ENCODE measurements around the gene DISP2.

DISP2 gene

GRCh38 chr15:40367686-40368611 is 9.9 kb downstream of the DISP2 start:
- Histone ChIP-seq H3K9me2 (replicated peaks; ENCODE audit: low read depth, low read length) (no peaks in the 10 kb centered on the region), H4K20me1 (ENCODE audit: insufficient read depth, low read length, poor library complexity, severe bottlenecking) (no peaks in the 10 kb centered on the region), H3K4me1 (ENCODE audit: insufficient read depth, low read length, poor library complexity, severe bottlenecking) (peaks cover 13% of the 10 kb centered on the region), H3K36me3 (ENCODE audit: insufficient read depth, low read length) (no peaks in the 10 kb centered on the region), H3K4me2 (ENCODE audit: low read depth, low read length, poor library complexity, severe bottlenecking) (peak overlapping the region; percentile 80), H3K4me3 (ENCODE audit: low read length, poor library complexity, severe bottlenecking) (peak overlapping the region; percentile 68), H3F3A (ENCODE audit: low read depth) (no peaks in the 10 kb centered on the region), H2AFZ (ENCODE audit: low read length) (peak overlapping the region; percentile 90), H3K9ac (ENCODE audit: low read depth, low read length, poor library complexity, severe bottlenecking) (peak overlapping the region; percentile 60), H3K79me2 (ENCODE audit: insufficient read depth, low read length) (no peaks in the 10 kb centered on the region), H3K27me3 (ENCODE audit: insufficient read depth, low read length, poor library complexity, severe bottlenecking) (no peaks in the 10 kb centered on the region), H3K9me3 (ENCODE audit: insufficient read depth, low read depth, low read length) (no peaks in the 10 kb centered on the region)
- TF ChIP-seq CTCF (conservative IDR thresholded peaks at IDR 0.05; ENCODE audit: low read length) (peak; percentile 83), EZH2phosphoT487 (IDR thresholded peaks at IDR 0.05; ENCODE audit: borderline replicate concordance) (no peak)

- Histone ChIP-seq H3F3A (ENCODE audit: low read depth) (no peaks in the 10 kb centered on the region), H3K27me3 (ENCODE audit: insufficient read depth, low read length, poor library complexity, severe bottlenecking) (no peaks in the 10 kb centered on the region), H3K9ac (ENCODE audit: low read depth, low read length, poor library complexity, severe bottlenecking) (peak overlapping the region; percentile 60), H3K9me2 (replicated peaks; ENCODE audit: low read depth, low read length) (no peaks in the 10 kb centered on the region), H3K4me3 (ENCODE audit: low read length, poor library complexity, severe bottlenecking) (peak overlapping the region; percentile 48), H3K9me3 (ENCODE audit: insufficient read depth, low read depth, low read length) (no peaks in the 10 kb centered on the region), H3K4me1 (ENCODE audit: insufficient read depth, low read length, poor library complexity, severe bottlenecking) (peaks cover 13% of the 10 kb centered on the region), H4K20me1 (ENCODE audit: insufficient read depth, low read length, poor library complexity, severe bottlenecking) (no peaks in the 10 kb centered on the region), H3K36me3 (ENCODE audit: insufficient read depth, low read length) (no peaks in the 10 kb centered on the region), H2AFZ (ENCODE audit: low read length) (peak overlapping the region; percentile 81), H3K4me2 (ENCODE audit: low read depth, low read length, poor library complexity, severe bottlenecking) (peak overlapping the region; percentile 64), H3K79me2 (ENCODE audit: insufficient read depth, low read length) (no peaks in the 10 kb centered on the region)
- TF ChIP-seq EZH2phosphoT487 (IDR thresholded peaks at IDR 0.05; ENCODE audit: borderline replicate concordance) (no peak), CTCF (conservative IDR thresholded peaks at IDR 0.05; ENCODE audit: low read length) (no peak)
These were observed 10.9 kb downstream of the DISP2 start for GRCh38 chr15:40368719-40369473.

GRCh38 chr15:40369474-40369869 is 11.5 kb downstream of the DISP2 start:
- H3F3A ChIP-seq (ENCODE audit: low read depth) = no peaks in the 10 kb centered on the region

More at GRCh38 chr15:40369474-40369869, 11.5 kb downstream of the DISP2 start:
- Histone ChIP-seq H3K36me3 (ENCODE audit: insufficient read depth, low read length) (no peaks in the 10 kb centered on the region), H3K27me3 (ENCODE audit: insufficient read depth, low read length, poor library complexity, severe bottlenecking) (no peaks in the 10 kb centered on the region), H3K9me3 (ENCODE audit: insufficient read depth, low read depth, low read length) (no peaks in the 10 kb centered on the region), H3K4me3 (ENCODE audit: low read length, poor library complexity, severe bottlenecking) (no peak overlapping the region), H3K4me2 (ENCODE audit: low read depth, low read length, poor library complexity, severe bottlenecking) (no peak overlapping the region), H2AFZ (ENCODE audit: low read length) (no peak overlapping the region), H3K9ac (ENCODE audit: low read depth, low read length, poor library complexity, severe bottlenecking) (no peak overlapping the region), H4K20me1 (ENCODE audit: insufficient read depth, low read length, poor library complexity, severe bottlenecking) (no peaks in the 10 kb centered on the region), H3K9me2 (replicated peaks; ENCODE audit: low read depth, low read length) (no peaks in the 10 kb centered on the region), H3K79me2 (ENCODE audit: insufficient read depth, low read length) (no peaks in the 10 kb centered on the region), H3K4me1 (ENCODE audit: insufficient read depth, low read length, poor library complexity, severe bottlenecking) (peaks cover 13% of the 10 kb centered on the region)
- TF ChIP-seq CTCF (conservative IDR thresholded peaks at IDR 0.05; ENCODE audit: low read length) (no peak), EZH2phosphoT487 (IDR thresholded peaks at IDR 0.05; ENCODE audit: borderline replicate concordance) (no peak)
